Osteocyte (in vitro differentiated cells): ENCODE measurements around the gene CLNK. TPM values are rescaled to one million over a fixed set of nuclear protein-coding genes. Genes with fewer than 3 reads are reported as not detected.

Experiments
- DNase-seq: peaks from one replicate; pipeline ENCODE4 v3.0.0; 2021; ENCODE audit warnings: mixed read lengths; ENCODE audit not compliant: unreplicated experiment; ENCODE audit errors: extremely low spot score
- H3K27ac Mint-ChIP-seq: one replicate; pipeline ENCODE4 v1.8.0; 2021; ENCODE audit warnings: mild to moderate bottlenecking, mixed read lengths; ENCODE audit not compliant: unreplicated experiment
- H3K27me3 Mint-ChIP-seq: one replicate; pipeline ENCODE4 v1.8.0; 2021; ENCODE audit warnings: mixed read lengths; ENCODE audit not compliant: unreplicated experiment
- H3K36me3 Mint-ChIP-seq: one replicate; pipeline ENCODE4 v1.8.0; 2021; ENCODE audit warnings: mixed read lengths; ENCODE audit not compliant: unreplicated experiment
- H3K4me1 Mint-ChIP-seq: one replicate; pipeline ENCODE4 v1.8.0; 2021; ENCODE audit warnings: mixed read lengths; ENCODE audit not compliant: unreplicated experiment
- H3K4me3 Mint-ChIP-seq: one replicate; pipeline ENCODE4 v1.8.0; 2021; ENCODE audit warnings: mild to moderate bottlenecking, moderate library complexity, mixed read lengths; ENCODE audit not compliant: unreplicated experiment
- H3K9me3 Mint-ChIP-seq: one replicate; pipeline ENCODE4 v1.8.0; 2021; ENCODE audit warnings: mixed read lengths; ENCODE audit not compliant: unreplicated experiment
- CTCF ChIP-seq: fragments of 200-600 bp; sonication (generic); IDR thresholded peaks from 2 replicates; pipeline ENCODE4 v1.5.0; 2021; ENCODE audit warnings: antibody characterized with exemption, mild to moderate bottlenecking, moderate library complexity
- total RNA-seq: library from RNA; stranded (reverse); gene quantifications from 2 replicates; pipeline ENCODE4 v1.2.1, GENCODE V29; 2021

CLNK gene
- total RNA-seq, 1 donor from 2014 or later = not detected

DNA sequence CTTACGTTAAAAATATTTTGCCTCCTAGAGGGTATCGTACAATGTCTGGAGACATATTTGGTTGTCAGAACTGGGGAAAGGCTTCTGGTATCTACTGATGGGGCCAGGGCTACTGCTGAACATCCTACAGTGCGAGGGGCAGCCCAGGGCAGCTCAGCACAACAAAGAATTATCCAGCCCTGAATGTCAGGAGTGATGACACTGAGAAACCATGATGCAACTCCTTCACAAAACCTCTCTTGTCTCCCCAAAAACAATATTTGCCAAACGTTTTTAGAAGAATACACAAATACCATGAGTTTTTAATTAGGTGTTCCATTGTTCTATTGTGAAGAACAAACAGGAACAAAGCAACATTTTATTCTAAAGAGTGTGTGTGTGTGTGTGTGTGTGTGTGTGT is 43.4 kb upstream of the CLNK start:
- TF ChIP-seq CTCF = no peak
- peaks cover 10% of the 10 kb centered on the region for H3K27me3 Mint-ChIP-seq
- DNase-seq = no peak
- no peak overlapping the region for H3K4me3 Mint-ChIP-seq
- peaks cover 6% of the 10 kb centered on the region for H3K4me1 Mint-ChIP-seq
- H3K27ac Mint-ChIP-seq = no peak overlapping the region
- no peaks in the 10 kb centered on the region for H3K36me3 Mint-ChIP-seq
- H3K9me3 Mint-ChIP-seq = no peaks in the 10 kb centered on the region

- peaks cover 11% of the 10 kb centered on the region for H3K27me3 Mint-ChIP-seq
- TF ChIP-seq CTCF = no peak
- H3K27ac Mint-ChIP-seq = no peak overlapping the region
- DNase-seq = no peak
- H3K36me3 Mint-ChIP-seq = no peaks in the 10 kb centered on the region
- H3K9me3 Mint-ChIP-seq = no peaks in the 10 kb centered on the region
- peaks cover 6% of the 10 kb centered on the region for H3K4me1 Mint-ChIP-seq
- H3K4me3 Mint-ChIP-seq = no peak overlapping the region
These were observed 42.7 kb upstream of the CLNK start for GRCh38 chr4:10727140-10727880.

DNA sequence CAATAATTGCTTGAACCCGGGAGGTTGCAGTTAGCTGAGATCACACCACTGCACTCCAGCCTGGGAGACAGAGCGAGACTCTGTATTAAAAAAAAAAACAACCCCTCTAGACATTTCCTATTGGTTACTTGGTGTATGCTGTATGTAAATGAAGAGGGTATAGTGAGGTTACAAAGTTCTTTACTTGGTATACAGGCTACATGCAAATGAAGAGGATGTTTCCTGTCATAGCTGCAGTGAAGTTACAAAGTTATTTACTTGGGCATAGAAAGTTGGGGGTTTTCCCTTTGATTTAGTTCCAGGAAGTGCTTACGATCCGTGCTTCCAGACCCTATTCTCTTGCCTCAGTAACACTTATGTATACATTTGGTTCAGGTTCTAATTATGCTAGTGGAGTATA is 38.4 kb upstream of the CLNK start:
- no peaks in the 10 kb centered on the region for H3K9me3 Mint-ChIP-seq
- TF ChIP-seq CTCF = no peak
- H3K27ac Mint-ChIP-seq = no peak overlapping the region

DNA sequence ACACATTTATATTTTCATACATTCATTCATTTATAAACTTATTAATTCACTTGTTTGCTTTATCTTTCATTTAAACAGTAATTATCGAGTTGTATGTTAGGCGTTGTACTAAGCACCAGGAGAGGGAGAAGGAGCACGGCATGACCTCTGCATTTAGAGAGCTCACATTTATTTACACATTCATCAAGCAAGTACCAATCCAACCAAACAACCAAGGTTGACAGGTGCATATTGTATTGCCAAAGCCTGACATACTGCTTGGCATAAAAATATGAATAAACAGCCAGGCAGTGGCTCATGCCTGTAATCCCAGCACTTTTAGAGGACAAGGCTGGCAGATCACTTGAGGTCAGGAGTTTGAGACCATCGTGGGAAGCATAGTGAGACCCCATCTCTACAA is 37.0 kb upstream of the CLNK start:
- Mint-ChIP-seq H3K36me3 (no peaks in the 10 kb centered on the region), H3K4me1 (no peaks in the 10 kb centered on the region), H3K4me3 (no peak overlapping the region), H3K9me3 (no peaks in the 10 kb centered on the region), H3K27ac (no peak overlapping the region), H3K27me3 (peaks cover 30% of the 10 kb centered on the region)
- TF ChIP-seq CTCF = no peak
- DNase-seq = no peak

More for the DNA sequence above, 38.4 kb upstream of the CLNK start:
- no peak for DNase-seq
- Mint-ChIP-seq H3K4me3 (no peak overlapping the region), H3K36me3 (no peaks in the 10 kb centered on the region), H3K27me3 (peaks cover 27% of the 10 kb centered on the region), H3K4me1 (peaks cover 6% of the 10 kb centered on the region)

DNA sequence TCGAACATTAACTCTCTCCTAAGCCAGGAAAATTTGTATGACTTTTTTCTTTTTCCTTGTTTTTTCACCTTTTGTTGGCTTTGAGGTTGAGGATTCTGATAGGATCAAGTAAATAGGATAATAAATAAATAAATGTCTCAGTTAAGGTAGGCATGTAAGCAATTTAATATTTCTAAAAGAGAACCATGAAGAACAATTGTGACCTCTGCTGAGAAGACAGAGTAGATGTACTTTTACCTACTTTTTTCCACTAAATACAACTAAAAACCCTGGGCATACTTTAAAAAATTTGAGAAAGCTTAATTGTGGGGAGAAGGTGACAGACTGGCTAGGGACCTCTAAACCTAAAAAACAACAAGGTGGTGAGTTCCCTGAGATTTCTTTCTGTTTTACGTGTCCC is 31.6 kb upstream of the CLNK start:
- H3K4me3 Mint-ChIP-seq = no peak overlapping the region
- peaks cover 6% of the 10 kb centered on the region for H3K9me3 Mint-ChIP-seq
- H3K4me1 Mint-ChIP-seq = peaks cover 8% of the 10 kb centered on the region
- TF ChIP-seq CTCF = no peak
- no peaks in the 10 kb centered on the region for H3K36me3 Mint-ChIP-seq
- H3K27me3 Mint-ChIP-seq = peaks cover 25% of the 10 kb centered on the region
- H3K27ac Mint-ChIP-seq = no peak overlapping the region
- no peak for DNase-seq
